HFF-Myc (cell line): ENCODE measurements around the gene COX4I1.
"Not testable (repeated sequence)": the region's sequence is repeated elsewhere in the genome, so short reads cannot be mapped to it uniquely, and the experiment has no call there.

ENCODE experiments used
- DNase-seq: peaks from one replicate; pipeline ENCODE4 v3.0.0-alpha.2; 2011; ENCODE audit warnings: low read depth; ENCODE audit errors: extremely low read depth
- H3K4me3 ChIP-seq: replicated peaks from 2 replicates; pipeline ENCODE4 v1.5.1; 2011; ENCODE audit warnings: low read depth, mild to moderate bottlenecking, control low read depth, low read length
- TF ChIP-seq, protein P1 (sequence below): IDR thresholded peaks from 2 replicates; pipeline ENCODE4 v1.5.1; 2012; ENCODE audit warnings: mild to moderate bottlenecking, low read depth, low read length, control low read depth; ENCODE audit errors: missing control alignments

The COX4I1 gene

DNA sequence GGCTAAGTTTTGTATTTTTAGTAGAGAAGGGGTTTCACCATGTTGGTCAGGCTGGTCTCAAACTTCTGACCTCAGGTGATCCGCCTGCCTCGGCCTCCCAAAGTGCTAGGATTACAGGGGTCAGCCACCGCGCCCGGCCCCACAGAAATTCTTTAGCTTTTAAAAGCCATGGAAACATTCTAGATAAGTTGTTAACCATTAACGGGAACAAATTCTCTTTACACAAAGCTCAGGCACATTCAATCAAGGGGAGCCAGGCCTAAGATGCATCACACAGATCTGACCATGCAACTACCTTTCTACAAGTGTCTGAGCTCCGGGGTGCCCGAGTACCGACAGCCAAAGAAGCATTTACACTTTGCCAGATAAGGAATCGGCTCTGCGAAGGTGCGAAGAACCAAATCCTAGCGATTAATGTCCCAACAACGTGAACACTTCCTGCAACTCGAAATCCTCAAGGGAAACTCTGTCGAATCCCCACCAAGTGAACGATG is 1.2 kb upstream of the COX4I1 start:
- no peak for DNase-seq
- H3K4me3 ChIP-seq, result peak overlapping the region; percentile 93
- TF ChIP-seq, protein P1, sequence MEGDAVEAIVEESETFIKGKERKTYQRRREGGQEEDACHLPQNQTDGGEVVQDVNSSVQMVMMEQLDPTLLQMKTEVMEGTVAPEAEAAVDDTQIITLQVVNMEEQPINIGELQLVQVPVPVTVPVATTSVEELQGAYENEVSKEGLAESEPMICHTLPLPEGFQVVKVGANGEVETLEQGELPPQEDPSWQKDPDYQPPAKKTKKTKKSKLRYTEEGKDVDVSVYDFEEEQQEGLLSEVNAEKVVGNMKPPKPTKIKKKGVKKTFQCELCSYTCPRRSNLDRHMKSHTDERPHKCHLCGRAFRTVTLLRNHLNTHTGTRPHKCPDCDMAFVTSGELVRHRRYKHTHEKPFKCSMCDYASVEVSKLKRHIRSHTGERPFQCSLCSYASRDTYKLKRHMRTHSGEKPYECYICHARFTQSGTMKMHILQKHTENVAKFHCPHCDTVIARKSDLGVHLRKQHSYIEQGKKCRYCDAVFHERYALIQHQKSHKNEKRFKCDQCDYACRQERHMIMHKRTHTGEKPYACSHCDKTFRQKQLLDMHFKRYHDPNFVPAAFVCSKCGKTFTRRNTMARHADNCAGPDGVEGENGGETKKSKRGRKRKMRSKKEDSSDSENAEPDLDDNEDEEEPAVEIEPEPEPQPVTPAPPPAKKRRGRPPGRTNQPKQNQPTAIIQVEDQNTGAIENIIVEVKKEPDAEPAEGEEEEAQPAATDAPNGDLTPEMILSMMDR, result no peak

DNA sequence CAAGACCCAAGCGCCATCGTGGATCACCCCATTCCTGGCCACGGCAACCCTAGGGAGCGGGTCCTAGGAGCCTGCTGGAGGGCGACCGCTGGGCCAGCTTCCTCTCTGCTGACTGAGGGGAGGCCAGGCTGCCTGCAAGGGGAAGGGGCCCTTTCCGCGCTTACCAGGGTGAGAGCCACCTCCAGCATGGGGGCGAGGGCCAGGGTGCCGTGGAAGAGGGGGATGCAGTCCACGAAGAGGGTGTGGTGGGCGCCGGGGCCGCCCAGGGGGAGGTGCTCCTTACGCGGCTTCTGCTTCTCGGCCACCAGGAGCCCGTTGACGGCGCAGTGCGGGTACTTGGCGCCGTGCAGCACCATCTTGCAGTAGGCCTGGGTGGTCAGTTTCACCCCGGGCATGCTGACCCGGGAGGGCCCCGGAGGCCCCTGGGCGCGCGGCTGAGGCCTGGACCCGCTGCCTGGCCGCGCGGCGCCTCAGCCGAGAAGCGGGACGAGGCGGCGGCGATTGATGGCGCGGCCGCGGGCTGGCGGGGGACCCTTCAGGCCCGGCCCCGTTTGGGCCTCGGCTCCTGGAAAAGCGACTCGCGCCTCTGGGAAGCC is 496 bp upstream of the COX4I1 start:
- H3K4me3 ChIP-seq, result peak overlapping the region; percentile 93
- no peak for DNase-seq
- TF ChIP-seq, protein P1, result no peak

DNA sequence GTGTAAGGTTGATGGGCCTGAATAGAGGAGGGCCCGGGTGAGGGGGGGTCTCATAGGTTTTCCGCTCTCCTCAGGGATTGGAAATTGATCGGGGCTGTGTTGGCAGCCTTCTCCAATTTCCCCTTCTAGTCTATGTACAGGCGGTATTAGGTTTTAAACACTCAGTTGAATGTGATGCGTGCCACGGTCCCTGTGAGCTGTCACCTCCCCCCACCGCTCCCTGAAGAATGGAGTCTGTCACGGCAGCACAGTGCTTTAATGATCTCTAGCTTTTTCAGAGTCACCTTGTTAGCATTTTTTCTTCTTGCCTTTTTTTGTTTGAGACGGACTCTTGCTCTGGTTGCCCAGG is 800 bp downstream of the COX4I1 start:
- TF ChIP-seq, protein P1, result no peak
- DNase-seq, result no peak
- H3K4me3 ChIP-seq, result peak overlapping the region; percentile 93

DNA sequence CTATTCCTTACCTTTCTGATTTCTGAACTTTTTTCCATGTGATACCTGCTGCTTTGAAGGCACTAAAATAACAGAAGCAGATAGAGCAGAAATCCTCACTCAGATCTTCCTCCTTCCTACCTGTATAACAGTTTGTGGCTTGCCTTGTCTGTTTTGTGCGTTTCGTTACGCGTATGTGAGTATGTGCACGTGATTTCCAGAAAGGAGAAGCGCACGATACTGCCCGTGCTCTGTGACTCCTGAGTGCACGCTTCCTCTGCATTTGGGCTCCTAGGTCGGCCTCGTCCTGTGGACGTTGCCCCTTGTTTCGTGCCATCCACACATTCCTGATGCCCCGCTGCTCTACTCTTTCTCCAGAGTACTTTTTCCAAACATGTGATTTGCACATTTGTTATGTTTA is 4.1 kb downstream of the COX4I1 start:
- H3K4me3 ChIP-seq, result no peak overlapping the region
- TF ChIP-seq, protein P1, result no peak
- no peak for DNase-seq

DNA sequence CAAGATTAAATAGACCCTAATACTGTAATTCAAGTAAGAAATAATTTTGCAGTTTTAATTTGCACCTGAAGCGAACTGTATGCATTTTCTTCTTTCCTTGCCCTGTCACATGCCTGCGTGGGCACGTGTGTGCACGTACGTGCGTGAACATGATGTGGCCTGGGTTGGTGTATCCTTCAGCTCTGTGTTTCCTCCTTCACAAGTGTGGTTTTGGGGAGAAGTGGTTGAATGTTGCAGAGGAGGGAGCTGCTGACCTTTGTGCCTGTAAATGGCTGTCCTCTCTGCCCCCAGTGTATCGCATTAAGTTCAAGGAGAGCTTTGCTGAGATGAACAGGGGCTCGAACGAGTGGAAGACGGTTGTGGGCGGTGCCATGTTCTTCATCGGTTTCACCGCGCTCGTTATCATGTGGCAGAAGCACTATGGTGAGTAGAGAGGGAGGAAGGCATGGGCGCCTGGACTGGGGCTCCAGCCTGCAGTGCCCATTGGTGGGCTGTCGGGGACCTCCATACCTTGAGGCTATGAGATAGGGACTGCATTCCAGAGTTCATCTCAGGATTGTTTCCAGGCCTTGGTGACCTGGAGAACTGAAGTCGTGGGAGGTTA is 6.0 kb downstream of the COX4I1 start:
- TF ChIP-seq, protein P1, result no peak
- no peak for DNase-seq
- H3K4me3 ChIP-seq, result no peak overlapping the region

DNA sequence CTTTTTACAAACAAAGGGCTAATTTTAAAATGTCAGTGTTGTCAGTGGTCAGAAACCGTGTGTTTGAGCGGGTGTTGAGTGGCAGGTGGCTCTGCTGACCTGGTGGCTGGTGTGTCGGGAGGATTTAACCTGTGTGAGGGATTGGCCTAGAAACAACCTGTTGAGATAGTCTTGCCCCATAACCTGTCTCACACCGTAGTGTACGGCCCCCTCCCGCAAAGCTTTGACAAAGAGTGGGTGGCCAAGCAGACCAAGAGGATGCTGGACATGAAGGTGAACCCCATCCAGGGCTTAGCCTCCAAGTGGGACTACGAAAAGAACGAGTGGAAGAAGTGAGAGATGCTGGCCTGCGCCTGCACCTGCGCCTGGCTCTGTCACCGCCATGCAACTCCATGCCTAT is 7.0 kb downstream of the COX4I1 start:
- no peak overlapping the region for H3K4me3 ChIP-seq
- TF ChIP-seq, protein P1, result no peak
- DNase-seq, result no peak

DNA sequence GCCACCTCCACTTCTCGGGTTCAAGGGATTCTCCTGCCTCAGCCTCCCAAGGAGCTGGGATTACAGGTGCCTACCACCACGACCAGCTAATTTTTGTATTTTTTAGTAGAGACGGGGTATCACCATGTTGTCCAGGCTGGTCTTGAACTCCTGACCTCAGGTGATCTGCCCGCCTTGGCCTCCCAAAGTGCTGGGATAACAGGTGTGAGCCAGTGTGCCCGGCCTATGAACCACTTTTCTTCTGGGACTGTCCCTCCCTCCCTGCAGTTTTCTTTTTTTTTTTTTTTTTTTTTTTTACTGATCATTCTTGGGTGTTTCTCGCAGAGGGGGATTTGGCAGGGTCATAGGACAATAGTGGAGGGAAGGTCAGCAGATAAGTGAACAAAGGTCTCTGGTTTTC is 7.8 kb downstream of the COX4I1 start:
- H3K4me3 ChIP-seq, DNase-seq: not testable (repeated sequence)

DNA sequence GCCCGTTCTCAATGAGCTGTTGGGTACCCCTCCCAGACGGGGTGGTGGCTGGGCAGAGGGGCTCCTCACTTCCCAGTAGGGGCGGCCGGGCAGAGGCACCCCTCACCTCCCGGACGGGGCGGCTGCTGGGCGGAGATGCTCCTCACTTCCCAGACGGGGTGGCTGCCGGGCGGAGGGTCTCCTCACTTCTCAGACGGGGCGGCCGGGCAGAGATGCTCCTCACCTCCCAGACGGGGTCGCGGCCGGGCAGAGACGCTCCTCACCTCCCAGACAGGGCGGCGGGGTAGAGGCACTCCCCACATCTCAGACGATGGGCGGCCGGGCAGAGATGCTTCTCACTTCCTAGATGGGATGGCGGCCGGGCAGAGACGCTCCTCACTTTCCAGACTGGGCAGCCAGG is 8.6 kb downstream of the COX4I1 start:
- H3K4me3 ChIP-seq, DNase-seq: not testable (repeated sequence)
